H1 (cell line): ENCODE results near the gene CRYBG1. TPM values are rescaled to one million over a fixed set of nuclear protein-coding genes. Genes with fewer than 3 reads are reported as not detected.

ENCODE experiments used
- ATF3 ChIP-seq: IDR thresholded peaks from 2 replicates; pipeline ENCODE4 v1.6.1; 2011; ENCODE audit warnings: low read depth, mild to moderate bottlenecking, low read length; ENCODE audit not compliant: insufficient read depth
- CTCF ChIP-seq, 3 experiments: IDR thresholded peaks; 1 replicate in 2 of 3; 2 replicates in 1 of 3; pipeline versions ENCODE4 v1.5.1 to v1.6.1; 2011; ENCODE audit warnings: low read length in 3 of 3, mild to moderate bottlenecking in 3 of 3, inconsistent platforms in 2 of 3, low read depth in 1 of 3, moderate library complexity in 1 of 3; ENCODE audit not compliant: insufficient read depth in 1 of 3; ENCODE audit errors: control extremely low read depth in 1 of 3
- EGR1 ChIP-seq: IDR thresholded peaks from 2 replicates; pipeline ENCODE4 v1.6.1; 2011; ENCODE audit warnings: low read depth, low read length, borderline replicate concordance
- SP4 ChIP-seq: IDR thresholded peaks from 2 replicates; pipeline ENCODE4 v1.6.1; 2012; ENCODE audit warnings: low read length, inconsistent platforms
- TAF7 ChIP-seq: optimal IDR thresholded peaks from 2 replicates; pipeline ENCODE3; 2011; ENCODE audit warnings: low read depth, mild to moderate bottlenecking, inconsistent platforms, low read length, moderate library complexity, borderline replicate concordance
- polyA plus RNA-seq, 7 experiments: library from polyadenylated mRNA; depleted of rRNA in 3 of 7; stranded (reverse) in 5 of 7; unstranded in 2 of 7; fragments of >200 nt in 5 of 7; fragments of 200-250 nt in 2 of 7; gene quantifications; 1 replicate in 5 of 7; 2 replicates in 1 of 7; 4 replicates in 1 of 7; pipeline versions ENCODE4 v1.2.1 to v1.2.3, GENCODE V29; 2011 to 2013; ENCODE audit warnings: missing spikeins in 2 of 7, mixed read lengths in 2 of 7
- total RNA-seq: library from RNA; stranded (reverse); fragmentation: NEBNext Ultra II Directional; extraction: Animal tissue kit (Norgen Biotek cat#: 25700); gene quantifications from 2 replicates; pipeline ENCODE4 v1.2.1, GENCODE V29; 2021
- TF ChIP-seq, protein P1 (sequence below): fragments of 300-600 bp; sonication (generic); IDR thresholded peaks from 2 replicates; pipeline ENCODE4 v1.7.1; 2012; ENCODE audit warnings: low read length, moderate library complexity, mild to moderate bottlenecking, inconsistent platforms; ENCODE audit not compliant: insufficient replicate concordance
- TF ChIP-seq, protein P2 (sequence below): IDR thresholded peaks from 2 replicates; pipeline ENCODE4 v1.6.1; 2011; ENCODE audit warnings: low read length, improper control_type of control experiment

CRYBG1 gene
- total and polyA plus RNA-seq, 2 of the 8 experiments (the other 6 are each of a cell fraction or from before 2014, with no cell fraction given), result 2.2 to 11.6 TPM

DNA sequence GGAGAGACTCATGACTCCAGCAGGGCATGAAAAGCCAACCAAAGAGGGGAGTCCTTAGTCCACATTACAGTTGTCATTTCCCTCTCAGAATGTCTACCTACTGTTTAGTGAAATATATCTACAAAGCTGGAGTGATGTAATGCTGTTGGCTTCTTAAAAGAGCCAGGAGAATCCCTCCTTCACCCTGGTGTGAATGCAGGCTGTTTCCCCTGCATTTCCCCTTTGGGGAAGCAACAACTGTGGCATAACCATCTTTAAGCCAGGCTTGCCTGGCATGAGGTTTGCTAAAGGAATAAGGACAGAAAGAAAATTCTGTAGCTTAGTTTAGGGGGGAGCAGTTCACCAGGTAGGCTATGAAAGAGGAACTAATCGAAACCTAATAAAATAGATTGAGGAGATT is 129.5 kb downstream of the CRYBG1 start (continued):
- TF ChIP-seq, protein P1, sequence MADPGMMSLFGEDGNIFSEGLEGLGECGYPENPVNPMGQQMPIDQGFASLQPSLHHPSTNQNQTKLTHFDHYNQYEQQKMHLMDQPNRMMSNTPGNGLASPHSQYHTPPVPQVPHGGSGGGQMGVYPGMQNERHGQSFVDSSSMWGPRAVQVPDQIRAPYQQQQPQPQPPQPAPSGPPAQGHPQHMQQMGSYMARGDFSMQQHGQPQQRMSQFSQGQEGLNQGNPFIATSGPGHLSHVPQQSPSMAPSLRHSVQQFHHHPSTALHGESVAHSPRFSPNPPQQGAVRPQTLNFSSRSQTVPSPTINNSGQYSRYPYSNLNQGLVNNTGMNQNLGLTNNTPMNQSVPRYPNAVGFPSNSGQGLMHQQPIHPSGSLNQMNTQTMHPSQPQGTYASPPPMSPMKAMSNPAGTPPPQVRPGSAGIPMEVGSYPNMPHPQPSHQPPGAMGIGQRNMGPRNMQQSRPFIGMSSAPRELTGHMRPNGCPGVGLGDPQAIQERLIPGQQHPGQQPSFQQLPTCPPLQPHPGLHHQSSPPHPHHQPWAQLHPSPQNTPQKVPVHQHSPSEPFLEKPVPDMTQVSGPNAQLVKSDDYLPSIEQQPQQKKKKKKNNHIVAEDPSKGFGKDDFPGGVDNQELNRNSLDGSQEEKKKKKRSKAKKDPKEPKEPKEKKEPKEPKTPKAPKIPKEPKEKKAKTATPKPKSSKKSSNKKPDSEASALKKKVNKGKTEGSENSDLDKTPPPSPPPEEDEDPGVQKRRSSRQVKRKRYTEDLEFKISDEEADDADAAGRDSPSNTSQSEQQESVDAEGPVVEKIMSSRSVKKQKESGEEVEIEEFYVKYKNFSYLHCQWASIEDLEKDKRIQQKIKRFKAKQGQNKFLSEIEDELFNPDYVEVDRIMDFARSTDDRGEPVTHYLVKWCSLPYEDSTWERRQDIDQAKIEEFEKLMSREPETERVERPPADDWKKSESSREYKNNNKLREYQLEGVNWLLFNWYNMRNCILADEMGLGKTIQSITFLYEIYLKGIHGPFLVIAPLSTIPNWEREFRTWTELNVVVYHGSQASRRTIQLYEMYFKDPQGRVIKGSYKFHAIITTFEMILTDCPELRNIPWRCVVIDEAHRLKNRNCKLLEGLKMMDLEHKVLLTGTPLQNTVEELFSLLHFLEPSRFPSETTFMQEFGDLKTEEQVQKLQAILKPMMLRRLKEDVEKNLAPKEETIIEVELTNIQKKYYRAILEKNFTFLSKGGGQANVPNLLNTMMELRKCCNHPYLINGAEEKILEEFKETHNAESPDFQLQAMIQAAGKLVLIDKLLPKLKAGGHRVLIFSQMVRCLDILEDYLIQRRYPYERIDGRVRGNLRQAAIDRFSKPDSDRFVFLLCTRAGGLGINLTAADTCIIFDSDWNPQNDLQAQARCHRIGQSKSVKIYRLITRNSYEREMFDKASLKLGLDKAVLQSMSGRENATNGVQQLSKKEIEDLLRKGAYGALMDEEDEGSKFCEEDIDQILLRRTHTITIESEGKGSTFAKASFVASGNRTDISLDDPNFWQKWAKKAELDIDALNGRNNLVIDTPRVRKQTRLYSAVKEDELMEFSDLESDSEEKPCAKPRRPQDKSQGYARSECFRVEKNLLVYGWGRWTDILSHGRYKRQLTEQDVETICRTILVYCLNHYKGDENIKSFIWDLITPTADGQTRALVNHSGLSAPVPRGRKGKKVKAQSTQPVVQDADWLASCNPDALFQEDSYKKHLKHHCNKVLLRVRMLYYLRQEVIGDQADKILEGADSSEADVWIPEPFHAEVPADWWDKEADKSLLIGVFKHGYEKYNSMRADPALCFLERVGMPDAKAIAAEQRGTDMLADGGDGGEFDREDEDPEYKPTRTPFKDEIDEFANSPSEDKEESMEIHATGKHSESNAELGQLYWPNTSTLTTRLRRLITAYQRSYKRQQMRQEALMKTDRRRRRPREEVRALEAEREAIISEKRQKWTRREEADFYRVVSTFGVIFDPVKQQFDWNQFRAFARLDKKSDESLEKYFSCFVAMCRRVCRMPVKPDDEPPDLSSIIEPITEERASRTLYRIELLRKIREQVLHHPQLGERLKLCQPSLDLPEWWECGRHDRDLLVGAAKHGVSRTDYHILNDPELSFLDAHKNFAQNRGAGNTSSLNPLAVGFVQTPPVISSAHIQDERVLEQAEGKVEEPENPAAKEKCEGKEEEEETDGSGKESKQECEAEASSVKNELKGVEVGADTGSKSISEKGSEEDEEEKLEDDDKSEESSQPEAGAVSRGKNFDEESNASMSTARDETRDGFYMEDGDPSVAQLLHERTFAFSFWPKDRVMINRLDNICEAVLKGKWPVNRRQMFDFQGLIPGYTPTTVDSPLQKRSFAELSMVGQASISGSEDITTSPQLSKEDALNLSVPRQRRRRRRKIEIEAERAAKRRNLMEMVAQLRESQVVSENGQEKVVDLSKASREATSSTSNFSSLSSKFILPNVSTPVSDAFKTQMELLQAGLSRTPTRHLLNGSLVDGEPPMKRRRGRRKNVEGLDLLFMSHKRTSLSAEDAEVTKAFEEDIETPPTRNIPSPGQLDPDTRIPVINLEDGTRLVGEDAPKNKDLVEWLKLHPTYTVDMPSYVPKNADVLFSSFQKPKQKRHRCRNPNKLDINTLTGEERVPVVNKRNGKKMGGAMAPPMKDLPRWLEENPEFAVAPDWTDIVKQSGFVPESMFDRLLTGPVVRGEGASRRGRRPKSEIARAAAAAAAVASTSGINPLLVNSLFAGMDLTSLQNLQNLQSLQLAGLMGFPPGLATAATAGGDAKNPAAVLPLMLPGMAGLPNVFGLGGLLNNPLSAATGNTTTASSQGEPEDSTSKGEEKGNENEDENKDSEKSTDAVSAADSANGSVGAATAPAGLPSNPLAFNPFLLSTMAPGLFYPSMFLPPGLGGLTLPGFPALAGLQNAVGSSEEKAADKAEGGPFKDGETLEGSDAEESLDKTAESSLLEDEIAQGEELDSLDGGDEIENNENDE, result no peak
- TF ChIP-seq CTCF (IDR thresholded peaks at IDR 0.05; ENCODE audit: control extremely low read depth in 1 of 3, insufficient read depth in 1 of 3, low read depth in 1 of 3, low read length in 3 of 3) (no peak), ATF3 (no peak), EGR1 (no peak), SP4 (no peak), TAF7 (no peak)
- TF ChIP-seq, protein P2, sequence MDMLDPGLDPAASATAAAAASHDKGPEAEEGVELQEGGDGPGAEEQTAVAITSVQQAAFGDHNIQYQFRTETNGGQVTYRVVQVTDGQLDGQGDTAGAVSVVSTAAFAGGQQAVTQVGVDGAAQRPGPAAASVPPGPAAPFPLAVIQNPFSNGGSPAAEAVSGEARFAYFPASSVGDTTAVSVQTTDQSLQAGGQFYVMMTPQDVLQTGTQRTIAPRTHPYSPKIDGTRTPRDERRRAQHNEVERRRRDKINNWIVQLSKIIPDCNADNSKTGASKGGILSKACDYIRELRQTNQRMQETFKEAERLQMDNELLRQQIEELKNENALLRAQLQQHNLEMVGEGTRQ, result no peak
